Parathyroid adenoma (tissue), 2 donors: Measurements from ENCODE around the gene WDR4.
"Not testable (repeated sequence)": the region's sequence is repeated elsewhere in the genome, so short reads cannot be mapped to it uniquely, and the experiment has no call there.

ENCODE experiments used
- H2AFZ ChIP-seq: fragments of 300-600 bp; sonication (generic); one replicate; pipeline ENCODE4 v1.7.0; 2017; ENCODE audit warnings: antibody characterized with exemption, mild to moderate bottlenecking
- H3K27ac ChIP-seq: fragments of 300-600 bp; sonication (generic); one replicate; pipeline ENCODE4 v1.7.0; 2017
- H3K27me3 ChIP-seq: fragments of 300-600 bp; sonication (generic); one replicate; pipeline ENCODE4 v1.7.0; 2017; ENCODE audit warnings: low read length; ENCODE audit not compliant: control insufficient read depth, insufficient read depth
- H3K36me3 ChIP-seq: fragments of 300-600 bp; sonication (generic); one replicate; pipeline ENCODE4 v1.7.0; 2017; ENCODE audit warnings: low read length; ENCODE audit not compliant: control insufficient read depth, insufficient read depth
- H3K4me1 ChIP-seq: fragments of 300-600 bp; sonication (generic); one replicate; pipeline ENCODE4 v1.7.0; 2017; ENCODE audit warnings: control low read depth
- H3K4me2 ChIP-seq: fragments of 300-600 bp; sonication (generic); one replicate; pipeline ENCODE4 v1.7.0; 2017; ENCODE audit warnings: low read length
- H3K4me3 ChIP-seq: fragments of 300-600 bp; sonication (generic); one replicate; pipeline ENCODE4 v1.7.0; 2017; ENCODE audit warnings: low read depth, low read length
- H3K79me2 ChIP-seq: fragments of 300-600 bp; sonication (generic); one replicate; pipeline ENCODE4 v1.7.0; 2017; ENCODE audit warnings: control low read depth
- H3K9ac ChIP-seq: fragments of 300-600 bp; sonication (generic); one replicate; pipeline ENCODE4 v1.7.0; 2017; ENCODE audit warnings: mild to moderate bottlenecking
- H3K9me3 ChIP-seq: fragments of 300-600 bp; sonication (generic); one replicate; pipeline ENCODE4 v1.7.0; 2017; ENCODE audit warnings: low read length; ENCODE audit not compliant: control insufficient read depth
- TF ChIP-seq, protein P1 (sequence below): fragments of 300-600 bp; sonication (generic); IDR thresholded peaks from one replicate; pipeline ENCODE4 v1.7.0; 2017; ENCODE audit warnings: antibody characterized with exemption, mild to moderate bottlenecking
- donor health status: primary hyperparathyroidism.

The WDR4 gene

DNA sequence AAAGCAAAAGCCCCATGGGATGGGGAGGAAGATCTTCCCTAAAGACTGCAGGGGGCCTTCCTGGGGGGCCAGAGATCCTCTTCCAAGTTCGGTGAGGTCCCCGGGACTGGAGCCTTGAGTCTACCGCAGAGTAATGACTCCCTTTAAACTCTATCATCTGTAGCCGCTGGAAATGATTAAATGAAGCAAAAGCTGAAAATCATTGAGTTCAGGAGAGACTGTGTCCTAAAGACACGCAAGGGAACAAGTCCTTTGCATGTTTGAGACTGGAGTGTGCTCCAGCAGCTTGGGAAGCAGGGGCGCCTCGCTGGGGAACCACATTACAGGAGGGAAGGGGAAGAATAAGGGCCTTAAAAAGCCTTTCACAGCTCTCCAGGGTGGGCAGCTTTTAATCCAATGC lies 70.2 kb downstream of the WDR4 start:
- no peak overlapping the region for H3K4me2 ChIP-seq
- H2AFZ ChIP-seq, result no peak overlapping the region
- no peaks in the 10 kb centered on the region for H3K36me3 ChIP-seq

DNA sequence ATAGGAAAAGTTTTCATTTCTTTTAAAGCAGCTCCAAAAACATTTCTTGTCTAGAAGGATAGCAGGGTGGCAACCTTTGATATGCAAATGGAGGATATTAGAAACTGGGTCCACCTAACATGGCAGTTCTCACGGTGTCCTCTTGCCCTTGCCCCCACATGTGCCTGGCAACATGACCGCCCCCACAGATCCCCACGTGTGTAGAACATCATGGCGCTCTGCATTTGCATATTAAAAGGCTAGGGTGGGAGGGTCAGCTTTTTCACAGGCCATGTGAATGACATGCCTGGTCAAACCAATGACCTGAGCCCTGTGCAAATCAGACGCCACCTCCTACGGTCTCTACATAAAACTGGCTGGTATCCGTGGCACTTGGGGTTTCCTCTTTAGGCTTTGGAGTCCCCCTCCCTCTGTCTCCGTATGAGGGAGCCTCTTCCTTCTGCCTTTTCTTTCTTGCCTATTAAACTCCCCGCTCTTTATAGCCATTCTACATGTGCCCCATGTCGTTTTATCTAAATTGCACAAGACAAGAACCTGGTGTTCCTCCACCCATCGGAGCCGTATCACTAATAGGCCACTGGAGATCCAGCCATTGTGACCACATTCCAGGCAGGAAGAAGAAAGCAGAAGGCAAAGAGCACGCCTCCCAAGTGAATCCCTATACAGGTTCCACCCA lies 71.3 kb downstream of the WDR4 start:
- TF ChIP-seq, protein P1, sequence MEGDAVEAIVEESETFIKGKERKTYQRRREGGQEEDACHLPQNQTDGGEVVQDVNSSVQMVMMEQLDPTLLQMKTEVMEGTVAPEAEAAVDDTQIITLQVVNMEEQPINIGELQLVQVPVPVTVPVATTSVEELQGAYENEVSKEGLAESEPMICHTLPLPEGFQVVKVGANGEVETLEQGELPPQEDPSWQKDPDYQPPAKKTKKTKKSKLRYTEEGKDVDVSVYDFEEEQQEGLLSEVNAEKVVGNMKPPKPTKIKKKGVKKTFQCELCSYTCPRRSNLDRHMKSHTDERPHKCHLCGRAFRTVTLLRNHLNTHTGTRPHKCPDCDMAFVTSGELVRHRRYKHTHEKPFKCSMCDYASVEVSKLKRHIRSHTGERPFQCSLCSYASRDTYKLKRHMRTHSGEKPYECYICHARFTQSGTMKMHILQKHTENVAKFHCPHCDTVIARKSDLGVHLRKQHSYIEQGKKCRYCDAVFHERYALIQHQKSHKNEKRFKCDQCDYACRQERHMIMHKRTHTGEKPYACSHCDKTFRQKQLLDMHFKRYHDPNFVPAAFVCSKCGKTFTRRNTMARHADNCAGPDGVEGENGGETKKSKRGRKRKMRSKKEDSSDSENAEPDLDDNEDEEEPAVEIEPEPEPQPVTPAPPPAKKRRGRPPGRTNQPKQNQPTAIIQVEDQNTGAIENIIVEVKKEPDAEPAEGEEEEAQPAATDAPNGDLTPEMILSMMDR, result no peak
- Histone ChIP-seq H3K27me3 (no peaks in the 10 kb centered on the region), H2AFZ (no peak overlapping the region), H3K4me2 (no peak overlapping the region), H3K4me3 (no peak overlapping the region), H3K4me1 (no peaks in the 10 kb centered on the region), H3K9me3 (no peaks in the 10 kb centered on the region), H3K79me2 (no peaks in the 10 kb centered on the region), H3K36me3 (no peaks in the 10 kb centered on the region), H3K9ac (no peak overlapping the region), H3K27ac (no peak overlapping the region)

More for the DNA sequence above, 70.2 kb downstream of the WDR4 start:
- no peak overlapping the region for H3K27ac ChIP-seq
- no peaks in the 10 kb centered on the region for H3K79me2 ChIP-seq
- H3K4me1 ChIP-seq, result no peaks in the 10 kb centered on the region
- no peaks in the 10 kb centered on the region for H3K9me3 ChIP-seq
- TF ChIP-seq, protein P1, result no peak
- no peak overlapping the region for H3K4me3 ChIP-seq
- H3K9ac ChIP-seq, result no peak overlapping the region
- H3K27me3 ChIP-seq, result no peaks in the 10 kb centered on the region

DNA sequence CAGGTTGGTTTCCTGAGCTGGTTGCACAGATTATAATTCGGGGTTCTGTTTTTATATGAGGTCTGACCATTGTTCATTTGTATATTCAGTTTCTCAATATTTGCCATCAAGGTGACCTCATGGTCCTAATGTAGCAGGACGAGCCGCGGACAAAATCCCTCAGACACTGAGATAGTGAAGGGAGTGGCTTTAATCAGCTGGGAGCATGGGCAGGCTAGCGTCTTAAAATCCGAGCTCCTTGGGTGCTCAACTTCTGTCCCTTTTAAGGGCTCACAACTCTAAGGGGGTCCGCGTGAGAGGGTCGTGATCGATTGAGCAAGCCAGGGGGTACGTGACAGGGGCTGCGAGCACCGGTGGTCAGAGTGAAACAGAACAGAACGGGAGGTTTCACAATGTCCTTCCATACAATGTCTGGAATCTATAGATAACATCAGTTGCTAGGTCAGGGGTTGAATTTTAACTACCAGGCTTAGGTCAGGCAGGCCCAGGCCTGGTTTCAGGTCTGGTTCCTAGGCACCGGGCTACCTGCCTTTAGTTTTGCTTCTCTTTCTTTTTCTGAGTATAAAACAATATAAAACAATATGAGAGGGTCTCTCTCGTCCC lies 71.9 kb downstream of the WDR4 start:
- H3K36me3 ChIP-seq, H3K79me2 ChIP-seq, H2AFZ ChIP-seq, H3K4me1 ChIP-seq, H3K9me3 ChIP-seq, H3K27ac ChIP-seq, H3K27me3 ChIP-seq, H3K4me2 ChIP-seq, H3K9ac ChIP-seq, H3K4me3 ChIP-seq: not testable (repeated sequence)

DNA sequence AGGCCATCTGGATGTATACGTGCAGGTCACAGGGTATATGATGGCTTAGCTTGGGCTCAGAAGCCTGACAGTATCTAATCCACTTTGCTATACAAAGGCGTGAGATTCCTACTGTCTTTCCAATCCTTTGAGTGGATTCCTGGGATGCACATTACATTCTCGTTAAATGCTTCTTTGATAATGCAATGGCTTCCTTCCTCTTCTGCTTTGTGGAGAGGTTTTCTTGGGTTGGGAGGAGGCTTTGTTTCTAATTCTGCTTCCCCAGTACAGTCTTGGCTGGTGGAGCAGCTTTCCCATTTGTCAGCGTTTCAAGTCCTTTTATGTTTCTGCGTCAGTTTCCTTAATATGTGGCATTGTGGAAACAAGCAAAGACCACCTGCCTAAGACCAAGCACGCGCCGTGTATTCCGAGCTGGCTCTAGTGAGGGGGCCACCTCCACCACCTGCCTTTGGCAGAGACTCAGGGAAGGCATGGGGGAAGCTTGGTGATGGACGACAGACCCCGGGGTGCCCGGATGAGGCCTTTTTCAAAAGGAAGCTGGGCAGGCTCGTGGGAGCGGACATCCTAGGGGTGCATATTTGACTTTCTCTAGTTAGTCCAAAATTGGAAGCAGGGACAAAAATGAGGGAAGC lies 72.7 kb downstream of the WDR4 start:
- Histone ChIP-seq H3K9ac (no peak overlapping the region), H3K9me3 (no peaks in the 10 kb centered on the region), H3K27ac (no peak overlapping the region), H3K4me2 (no peak overlapping the region), H2AFZ (no peak overlapping the region), H3K4me1 (no peaks in the 10 kb centered on the region), H3K27me3 (no peaks in the 10 kb centered on the region), H3K36me3 (no peaks in the 10 kb centered on the region), H3K4me3 (no peak overlapping the region), H3K79me2 (no peaks in the 10 kb centered on the region)
- TF ChIP-seq, protein P1, result no peak

DNA sequence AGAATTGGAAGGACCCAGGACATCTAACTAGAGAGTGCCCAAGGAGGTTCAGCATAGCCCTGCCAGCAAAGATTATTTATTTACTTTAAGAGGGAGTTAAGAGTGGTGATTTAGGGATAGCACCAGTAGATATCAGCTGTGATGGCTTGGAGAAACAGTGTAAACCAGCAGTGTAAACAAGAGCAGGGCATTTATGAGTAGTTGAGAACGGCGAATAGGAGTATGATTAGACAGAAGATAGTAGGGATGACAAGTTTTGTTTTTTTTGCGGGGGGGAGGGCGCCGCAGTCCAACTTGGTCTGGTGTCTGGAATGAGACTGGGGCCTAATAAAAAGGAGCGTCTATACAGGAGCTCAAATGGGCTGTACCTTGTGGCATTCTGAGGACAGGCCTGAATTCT lies 77.7 kb downstream of the WDR4 start:
- not testable (repeated sequence) for H3K4me2 ChIP-seq, H3K9me3 ChIP-seq

More for the DNA sequence above, 77.7 kb downstream of the WDR4 start:
- not testable (repeated sequence) for H3K79me2 ChIP-seq, H3K4me3 ChIP-seq, H3K36me3 ChIP-seq, H3K27ac ChIP-seq, H3K27me3 ChIP-seq, H3K4me1 ChIP-seq, H3K9ac ChIP-seq, H2AFZ ChIP-seq
